Measurements from ENCODE around the gene ZNF438. TPM values are rescaled to one million over a fixed set of nuclear protein-coding genes. Genes with fewer than 3 reads are reported as not detected.

The ZNF438 gene
- total RNA-seq, 3 donors from 2014 or later, result 4.7 to 12.3 (median 5.0) TPM

- intact Hi-C loops (cut with DNase I, micrococcal nuclease), result no loop called here
- Histone ChIP-seq H3K36me3 (ENCODE audit: low read depth) (no peaks in the 10 kb centered on the region), H3K4me1 (ENCODE audit: low read depth) (peaks cover under 1% of the 10 kb centered on the region), H3K4me3 (no peak overlapping the region), H3K9me3 (no peaks in the 10 kb centered on the region)
- TF ChIP-seq, protein P1, sequence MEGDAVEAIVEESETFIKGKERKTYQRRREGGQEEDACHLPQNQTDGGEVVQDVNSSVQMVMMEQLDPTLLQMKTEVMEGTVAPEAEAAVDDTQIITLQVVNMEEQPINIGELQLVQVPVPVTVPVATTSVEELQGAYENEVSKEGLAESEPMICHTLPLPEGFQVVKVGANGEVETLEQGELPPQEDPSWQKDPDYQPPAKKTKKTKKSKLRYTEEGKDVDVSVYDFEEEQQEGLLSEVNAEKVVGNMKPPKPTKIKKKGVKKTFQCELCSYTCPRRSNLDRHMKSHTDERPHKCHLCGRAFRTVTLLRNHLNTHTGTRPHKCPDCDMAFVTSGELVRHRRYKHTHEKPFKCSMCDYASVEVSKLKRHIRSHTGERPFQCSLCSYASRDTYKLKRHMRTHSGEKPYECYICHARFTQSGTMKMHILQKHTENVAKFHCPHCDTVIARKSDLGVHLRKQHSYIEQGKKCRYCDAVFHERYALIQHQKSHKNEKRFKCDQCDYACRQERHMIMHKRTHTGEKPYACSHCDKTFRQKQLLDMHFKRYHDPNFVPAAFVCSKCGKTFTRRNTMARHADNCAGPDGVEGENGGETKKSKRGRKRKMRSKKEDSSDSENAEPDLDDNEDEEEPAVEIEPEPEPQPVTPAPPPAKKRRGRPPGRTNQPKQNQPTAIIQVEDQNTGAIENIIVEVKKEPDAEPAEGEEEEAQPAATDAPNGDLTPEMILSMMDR (IDR thresholded peaks at IDR 0.05), result no peak
- ATAC-seq (no peak), DNase-seq (no peak)
Observed at GRCh38 chr10:30816159-30816819, 215.4 kb downstream of the ZNF438 start.

DNA sequence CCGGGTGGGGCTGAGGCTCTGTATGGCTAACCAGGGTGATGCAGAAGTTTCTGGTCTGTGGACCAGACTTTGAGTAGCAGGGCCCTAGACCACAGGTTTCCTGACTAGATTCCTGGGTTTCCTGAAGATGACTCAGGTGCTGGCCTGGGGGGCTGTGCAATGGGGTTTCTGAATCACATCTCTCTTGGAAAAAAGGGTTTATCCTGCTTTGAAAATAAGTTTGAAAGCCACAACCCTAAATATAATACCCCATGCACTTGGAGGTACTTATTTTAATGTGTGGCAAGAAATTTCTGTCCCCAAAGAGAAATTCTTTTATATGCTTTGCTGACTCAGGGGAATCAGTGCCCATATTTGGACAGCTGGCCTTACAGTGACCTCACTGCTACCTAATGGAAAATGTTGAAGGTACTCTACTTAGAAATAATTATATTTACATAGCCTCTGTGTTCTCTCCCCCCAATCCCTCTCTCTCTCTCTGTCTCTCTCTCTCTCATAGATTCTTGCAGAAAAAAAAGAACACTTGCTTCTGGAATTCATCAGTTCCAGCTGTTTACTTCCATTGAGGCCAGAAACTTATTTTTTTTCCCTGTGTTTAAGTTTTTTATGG is 217.7 kb downstream of the ZNF438 start:
- H3K4me1 ChIP-seq (ENCODE audit: low read depth), result peaks cover 2% of the 10 kb centered on the region
- TF ChIP-seq, protein P1 (IDR thresholded peaks at IDR 0.05), result no peak
- ATAC-seq (no peak), DNase-seq (no peak)
- H3K36me3 ChIP-seq (ENCODE audit: low read depth), result no peaks in the 10 kb centered on the region
- H3K4me3 ChIP-seq, result no peak overlapping the region
- intact Hi-C loops (cut with DNase I, micrococcal nuclease), result no loop called here
- no peaks in the 10 kb centered on the region for H3K9me3 ChIP-seq

DNA sequence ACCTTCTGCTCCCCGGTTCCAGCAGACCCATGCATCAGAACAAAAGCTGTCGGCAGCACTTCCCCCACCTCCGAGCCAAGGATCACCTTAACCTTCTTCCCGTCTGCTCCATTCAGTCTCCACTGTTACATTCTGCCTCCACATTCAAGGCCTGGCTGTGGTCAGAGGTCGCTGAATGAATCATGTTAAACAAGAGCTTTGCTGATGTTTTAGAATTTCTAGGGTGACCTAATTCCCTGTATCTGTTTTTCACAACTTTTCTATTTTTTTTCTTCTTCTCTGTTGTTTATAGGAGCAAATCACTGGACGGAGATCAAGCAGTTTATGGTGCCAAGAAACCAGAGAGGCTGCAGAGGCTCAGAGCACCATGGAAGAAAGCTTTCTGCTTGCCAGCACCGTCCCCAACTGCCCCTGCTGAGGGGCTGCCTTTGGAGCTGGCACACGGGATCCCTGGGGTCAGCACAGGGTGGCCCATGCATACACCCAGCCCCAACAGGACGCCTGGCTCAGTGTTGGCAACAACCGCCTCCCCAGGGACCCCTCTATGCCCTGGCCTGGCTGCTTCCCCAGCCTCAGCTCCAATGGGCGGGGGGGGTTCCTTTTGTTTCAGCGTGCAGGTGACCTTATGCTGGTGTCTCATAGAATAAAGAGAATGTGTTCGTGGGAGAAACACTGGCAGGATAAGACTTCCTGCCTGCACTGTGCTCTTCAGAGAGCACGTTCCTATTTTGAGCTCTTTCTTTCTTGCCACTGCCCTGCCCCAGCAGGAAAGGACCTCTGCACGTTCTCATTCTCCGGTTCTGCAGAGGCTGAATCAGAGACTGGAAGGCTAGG is 219.4 kb downstream of the ZNF438 start:
- peak; percentile 50 for ATAC-seq

GRCh38 chr10:30811276-30812017 is 220.2 kb downstream of the ZNF438 start:
- TF ChIP-seq, protein P1 (IDR thresholded peaks at IDR 0.05), result no peak
- H3K9me3 ChIP-seq, result no peaks in the 10 kb centered on the region
- no peak overlapping the region for H3K4me3 ChIP-seq
- H3K36me3 ChIP-seq (ENCODE audit: low read depth), result no peaks in the 10 kb centered on the region
- intact Hi-C loops (cut with DNase I, micrococcal nuclease), result no loop called here
- no peak for ATAC-seq
- H3K4me1 ChIP-seq (ENCODE audit: low read depth), result peaks cover 2% of the 10 kb centered on the region
- DNase-seq, result no peak

More for the DNA sequence above, 219.4 kb downstream of the ZNF438 start:
- Histone ChIP-seq H3K36me3 (ENCODE audit: low read depth) (no peaks in the 10 kb centered on the region), H3K4me3 (no peak overlapping the region), H3K4me1 (ENCODE audit: low read depth) (peaks cover 2% of the 10 kb centered on the region), H3K9me3 (no peaks in the 10 kb centered on the region)
- TF ChIP-seq, protein P1 (IDR thresholded peaks at IDR 0.05), result no peak
- intact Hi-C loops (cut with DNase I, micrococcal nuclease), result no loop called here
- DNase-seq, result peak in 1 of 3 donors; percentile 40

- H3K36me3 ChIP-seq (ENCODE audit: low read depth), result no peaks in the 10 kb centered on the region
- no peak overlapping the region for H3K4me3 ChIP-seq
- TF ChIP-seq, protein P1 (IDR thresholded peaks at IDR 0.05), result no peak
- H3K4me1 ChIP-seq (ENCODE audit: low read depth), result peaks cover 2% of the 10 kb centered on the region
- ATAC-seq, result no peak
- DNase-seq, result no peak
- H3K9me3 ChIP-seq, result no peaks in the 10 kb centered on the region
- intact Hi-C loops (cut with DNase I, micrococcal nuclease), result no loop called here
Observed at GRCh38 chr10:30810416-30810815, 221.2 kb downstream of the ZNF438 start.
